Lower leg skin (tissue), 4 donors: ENCODE measurements around the gene CACNB2. TPM values are rescaled to one million over a fixed set of nuclear protein-coding genes. Genes with fewer than 3 reads are reported as not detected.

Experiments
- DNase-seq, 2 donors: peaks; one replicate each; pipeline ENCODE4 v3.0.0-alpha.2; 2019; ENCODE audit warnings: low spot score in 2 of 2
- H3K4me3 ChIP-seq: fragments of 200-600 bp; sonication (generic); 2 replicates; pipeline ENCODE4 v1.5.1; 2017; ENCODE audit warnings: mild to moderate bottlenecking, low read depth; ENCODE audit not compliant: poor library complexity, severe bottlenecking
- POLR2A ChIP-seq, 2 donors: fragments of 450-650 bp; IDR thresholded peaks; one replicate each; pipeline ENCODE4 v1.6.1; 2016 to 2017; ENCODE audit warnings: antibody characterized with exemption in 2 of 2, mild to moderate bottlenecking in 1 of 2, moderate library complexity in 1 of 2
- WGBS, 2 donors: methylation state at CpG; one replicate each; pipeline ENCODE4 v1.1.5; 2018; 5-methylcytosine and 5-hydroxymethylcytosine counted together
- intact Hi-C: fragments of 100-400 bp; cut with DNase I; formaldehyde crosslinking; loops from one replicate; pipeline ENCODE4 v1.15.0; 2023; ENCODE audit warnings: low total_unique reads
- total RNA-seq, 4 donors: library from RNA; depleted of rRNA; stranded (reverse); fragments of >200 nt; gene quantifications; one replicate each; pipeline ENCODE4 v1.1.0, GENCODE V29; 2016
- TF ChIP-seq, protein P1 (sequence below), 3 donors: fragments of 450-650 bp; IDR thresholded peaks; one replicate each; pipeline ENCODE4 v1.5.1; 2016; ENCODE audit warnings: antibody characterized with exemption in 3 of 3, mild to moderate bottlenecking in 3 of 3, moderate library complexity in 2 of 3

The CACNB2 gene
- total RNA-seq, 4 donors from 2014 or later: 3.6 to 7.6 (median 6.1) TPM

GRCh38 chr10:18240185-18240882 is 100.1 kb downstream of the CACNB2 start:
- no peak overlapping the region for H3K4me3 ChIP-seq
- DNase-seq: no peak
- WGBS, 2 donors: 54 to 68% methylated on average over 12 of the region's 12 CpGs
- intact Hi-C loops: no loop called here
- TF ChIP-seq, protein P1, sequence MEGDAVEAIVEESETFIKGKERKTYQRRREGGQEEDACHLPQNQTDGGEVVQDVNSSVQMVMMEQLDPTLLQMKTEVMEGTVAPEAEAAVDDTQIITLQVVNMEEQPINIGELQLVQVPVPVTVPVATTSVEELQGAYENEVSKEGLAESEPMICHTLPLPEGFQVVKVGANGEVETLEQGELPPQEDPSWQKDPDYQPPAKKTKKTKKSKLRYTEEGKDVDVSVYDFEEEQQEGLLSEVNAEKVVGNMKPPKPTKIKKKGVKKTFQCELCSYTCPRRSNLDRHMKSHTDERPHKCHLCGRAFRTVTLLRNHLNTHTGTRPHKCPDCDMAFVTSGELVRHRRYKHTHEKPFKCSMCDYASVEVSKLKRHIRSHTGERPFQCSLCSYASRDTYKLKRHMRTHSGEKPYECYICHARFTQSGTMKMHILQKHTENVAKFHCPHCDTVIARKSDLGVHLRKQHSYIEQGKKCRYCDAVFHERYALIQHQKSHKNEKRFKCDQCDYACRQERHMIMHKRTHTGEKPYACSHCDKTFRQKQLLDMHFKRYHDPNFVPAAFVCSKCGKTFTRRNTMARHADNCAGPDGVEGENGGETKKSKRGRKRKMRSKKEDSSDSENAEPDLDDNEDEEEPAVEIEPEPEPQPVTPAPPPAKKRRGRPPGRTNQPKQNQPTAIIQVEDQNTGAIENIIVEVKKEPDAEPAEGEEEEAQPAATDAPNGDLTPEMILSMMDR (IDR thresholded peaks at IDR 0.05): no peak
- no peak for TF ChIP-seq POLR2A (IDR thresholded peaks at IDR 0.05)

DNA sequence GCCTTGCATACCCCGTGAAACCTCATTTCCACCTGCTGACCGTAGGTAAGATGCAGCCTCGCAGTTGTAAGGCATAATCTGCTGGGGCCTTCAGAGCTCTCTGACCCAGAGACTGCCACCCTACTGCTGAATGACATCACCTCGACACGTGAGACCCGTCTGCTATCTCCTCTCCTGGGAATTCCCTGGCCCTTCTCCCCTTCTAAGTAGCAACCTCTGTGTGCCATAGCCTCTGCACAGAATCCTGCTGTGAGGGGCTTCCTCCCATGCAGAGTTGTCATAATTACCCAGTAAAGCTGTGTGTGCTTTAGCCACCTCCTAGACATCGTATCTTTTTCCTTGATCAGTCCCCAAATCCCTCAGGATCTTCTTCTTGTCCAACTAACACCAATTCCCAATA is 106.7 kb downstream of the CACNB2 start:
- intact Hi-C loops: no loop called here
- H3K4me3 ChIP-seq: no peak overlapping the region
- WGBS, 2 donors: 82% methylated on average over 7 of the region's 7 CpGs
- TF ChIP-seq, protein P1 (IDR thresholded peaks at IDR 0.05): no peak
- TF ChIP-seq POLR2A (IDR thresholded peaks at IDR 0.05): no peak
- no peak for DNase-seq

DNA sequence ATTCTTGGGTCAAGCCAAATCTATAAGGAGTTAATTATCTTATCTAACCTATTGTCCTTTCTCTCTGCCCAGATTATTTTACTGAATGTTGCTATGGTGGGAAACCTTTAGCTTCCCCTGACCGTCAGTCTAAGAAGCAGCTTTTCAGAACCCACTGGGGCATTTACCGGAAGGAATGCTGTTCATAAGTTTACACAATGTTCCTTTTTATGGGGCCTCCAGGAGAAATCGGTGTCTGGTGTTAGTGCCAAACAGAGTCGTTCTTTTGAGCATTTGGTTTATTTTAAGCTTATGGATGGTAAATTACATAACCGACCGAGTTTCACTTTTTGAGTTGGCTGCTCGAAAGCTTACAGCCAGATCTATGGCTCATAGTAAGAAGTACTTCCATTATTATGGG is 111.9 kb downstream of the CACNB2 start:
- DNase-seq: no peak
- TF ChIP-seq POLR2A (IDR thresholded peaks at IDR 0.05): no peak
- TF ChIP-seq, protein P1 (IDR thresholded peaks at IDR 0.05): no peak
- intact Hi-C loops: no loop called here
- no peak overlapping the region for H3K4me3 ChIP-seq
- 67 to 73% methylated on average over 7 of the region's 7 CpGs for WGBS, 2 donors

DNA sequence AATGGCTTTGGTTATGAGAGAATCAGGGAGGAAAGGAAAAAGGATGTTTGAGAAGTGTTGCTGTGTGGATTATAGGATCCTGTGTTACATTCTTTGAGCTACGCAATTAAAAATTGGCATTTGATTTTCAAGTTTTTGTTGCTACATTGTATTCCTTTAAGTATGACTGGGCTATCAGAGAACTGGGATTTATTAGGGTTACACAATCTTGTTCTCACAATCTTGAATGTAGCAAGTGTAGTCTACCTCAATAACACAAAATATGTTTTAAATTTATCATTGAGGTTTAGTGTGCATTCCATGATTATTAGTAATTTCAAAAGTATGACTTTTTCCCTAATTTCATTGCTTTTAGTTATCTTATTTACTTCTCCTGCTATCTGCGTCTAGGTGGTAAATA is 113.9 kb downstream of the CACNB2 start:
- no peak for TF ChIP-seq POLR2A (IDR thresholded peaks at IDR 0.05)
- TF ChIP-seq, protein P1 (IDR thresholded peaks at IDR 0.05): no peak
- WGBS, 2 donors: 89 to 92% methylated on average over 2 of the region's 2 CpGs
- intact Hi-C loops: no loop called here
- H3K4me3 ChIP-seq: no peak overlapping the region
- no peak for DNase-seq

DNA sequence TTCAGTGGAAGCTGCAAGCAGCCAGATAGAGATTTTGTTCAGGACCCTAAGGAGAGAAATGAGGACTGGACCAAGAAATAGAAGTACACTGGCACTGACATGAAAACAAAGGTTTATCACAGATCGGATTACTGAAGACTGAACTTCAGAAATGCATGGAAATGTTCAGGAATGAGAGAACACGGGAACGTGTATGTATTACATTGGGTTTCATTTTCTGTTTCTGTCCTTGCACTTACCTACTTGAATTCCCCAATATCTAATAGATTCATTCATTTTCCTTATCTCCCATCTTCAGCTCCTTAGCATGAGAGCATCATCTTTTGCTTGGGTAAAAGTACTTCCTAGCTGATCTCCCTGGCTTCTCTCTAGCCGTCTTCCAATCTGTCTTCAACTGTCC is 114.5 kb downstream of the CACNB2 start:
- intact Hi-C loops: no loop called here
- DNase-seq: no peak
- 84 to 89% methylated on average over 4 of the region's 4 CpGs for WGBS, 2 donors
- H3K4me3 ChIP-seq: no peak overlapping the region
- no peak for TF ChIP-seq POLR2A (IDR thresholded peaks at IDR 0.05)
- TF ChIP-seq, protein P1 (IDR thresholded peaks at IDR 0.05): no peak
